Endothelial cell of umbilical vein (primary cell): Measurements from ENCODE around the gene SIRT2. TPM values are rescaled to one million over a fixed set of nuclear protein-coding genes. Genes with fewer than 3 reads are reported as not detected.
A peak's percentile ranks its signal among the peaks of the same experiment; 100 is the strongest.

Experiments
- BruUV-seq: library from RNA; stranded (reverse); fragments of 400-500 nt; replicated peaks from 2 replicates; lab custom pipeline; 2021; lab: Mats Ljungman, UMichigan
- CTCF ChIA-PET: fragments of 300-600, 350-600 bp; sonication (Branson Sonifier 250); formaldehyde crosslinking; loops from one replicate; lab custom pipeline; 2021; ENCODE audit warnings: antibody characterized with exemption, inconsistent platforms; lab: Charles Lee
- POLR2A ChIA-PET: fragments of 300-600, 350-600 bp; sonication (Branson Sonifier 250); formaldehyde crosslinking; loops from one replicate; lab custom pipeline; 2021; ENCODE audit warnings: antibody characterized with exemption, inconsistent platforms; lab: Charles Lee
- DNase-seq: peaks from one replicate; pipeline ENCODE4 v3.0.0-alpha.2; 2011; ENCODE audit warnings: low read depth, low spot score
- FAIRE-seq: peaks from 2 replicates; lab custom pipeline; 2011; peaks lifted over from hg19 to GRCh38; lab: Jason Lieb, UNC
- H2AFZ ChIP-seq: 2 replicates; pipeline ENCODE4 v1.6.0; 2012; ENCODE audit warnings: low read depth, low read length, control low read depth, inconsistent platforms
- H3K27ac ChIP-seq: 2 replicates; pipeline ENCODE4 v1.5.1; 2011; ENCODE audit warnings: low read depth, mild to moderate bottlenecking, control low read depth, low read length, moderate library complexity; ENCODE audit not compliant: insufficient read depth
- H3K27me3 ChIP-seq, 2 experiments: 2 replicates each; pipeline versions ENCODE4 v1.6.0 to v1.6.1; 2011; ENCODE audit warnings: low read length in 2 of 2, mixed read lengths in 1 of 2; ENCODE audit not compliant: control insufficient read depth in 2 of 2, insufficient read depth in 2 of 2
- H3K36me3 ChIP-seq, 2 experiments: 2 replicates in 1 of 2; 3 replicates in 1 of 2; pipeline ENCODE4 v1.5.1; 2011; ENCODE audit warnings: low read length in 2 of 2, mild to moderate bottlenecking in 1 of 2, moderate library complexity in 1 of 2; ENCODE audit not compliant: control insufficient read depth in 2 of 2, insufficient read depth in 2 of 2; ENCODE audit errors: extremely low read depth in 1 of 2
- H3K4me1 ChIP-seq: 3 replicates; pipeline ENCODE4 v1.5.1; 2011; ENCODE audit warnings: mild to moderate bottlenecking, low read length; ENCODE audit not compliant: control insufficient read depth, insufficient read depth; ENCODE audit errors: extremely low read depth
- H3K4me2 ChIP-seq: 2 replicates; pipeline ENCODE4 v1.6.1; 2011; ENCODE audit warnings: low read length, control low read depth, mixed read lengths; ENCODE audit not compliant: insufficient read depth
- H3K4me3 ChIP-seq, 3 experiments: fragments of 200-600 bp in 1 of 3; sonication (generic), shearing (Covaris generic) in 1 of 3; replicated peaks in 1 of 3; 2 replicates each; pipeline ENCODE4 v1.5.1; 2011 to 2016; ENCODE audit warnings: control low read depth in 3 of 3, low read length in 3 of 3, mild to moderate bottlenecking in 2 of 3, inconsistent platforms in 1 of 3, low read depth in 1 of 3, moderate library complexity in 1 of 3; ENCODE audit not compliant: insufficient read depth in 1 of 3
- H3K79me2 ChIP-seq: 2 replicates; pipeline ENCODE4 v1.6.0; 2012; ENCODE audit warnings: low read length, inconsistent platforms; ENCODE audit not compliant: control insufficient read depth, insufficient read depth
- H3K9ac ChIP-seq: replicated peaks from 2 replicates; pipeline ENCODE3; 2011; ENCODE audit warnings: low read length, control low read depth; ENCODE audit not compliant: insufficient read depth; ENCODE audit errors: extremely low read depth
- H3K9me1 ChIP-seq: replicated peaks from 3 replicates; pipeline ENCODE4 v1.6.0; 2011; ENCODE audit warnings: mild to moderate bottlenecking, low read length; ENCODE audit not compliant: control insufficient read depth, insufficient read depth; ENCODE audit errors: extremely low read depth
- H3K9me3 ChIP-seq: replicated peaks from 2 replicates; pipeline ENCODE4 v1.5.1; 2012; ENCODE audit warnings: low read length, inconsistent platforms; ENCODE audit not compliant: control insufficient read depth, insufficient read depth
- H4K20me1 ChIP-seq: replicated peaks from 2 replicates; pipeline ENCODE3; 2011; ENCODE audit warnings: mild to moderate bottlenecking, low read length; ENCODE audit not compliant: control insufficient read depth, insufficient read depth; ENCODE audit errors: extremely low read depth
- EZH2 ChIP-seq: IDR thresholded peaks from 2 replicates; pipeline ENCODE4 v1.6.1; 2012; ENCODE audit warnings: borderline replicate concordance, low read depth, mild to moderate bottlenecking, moderate library complexity, low read length, inconsistent platforms; ENCODE audit not compliant: severe bottlenecking
- FOS ChIP-seq: IDR thresholded peaks from 2 replicates; pipeline ENCODE4 v1.6.1; 2011; ENCODE audit warnings: mild to moderate bottlenecking, low read length, moderate library complexity, borderline replicate concordance; ENCODE audit not compliant: insufficient read depth
- GATA2 ChIP-seq: IDR thresholded peaks from 2 replicates; pipeline ENCODE4 v1.7.0; 2011; ENCODE audit warnings: low read depth, mild to moderate bottlenecking, moderate library complexity, mixed read lengths, low read length; ENCODE audit not compliant: insufficient read length, insufficient read depth
- JUN ChIP-seq: IDR thresholded peaks from 2 replicates; pipeline ENCODE4 v1.6.1; 2011; ENCODE audit warnings: borderline replicate concordance, low read depth; ENCODE audit not compliant: insufficient read length, insufficient read depth
- MYC ChIP-seq: IDR thresholded peaks from one replicate; pipeline ENCODE4 v1.6.1; 2011; ENCODE audit warnings: mild to moderate bottlenecking, low read depth, low read length
- POLR2A ChIP-seq: IDR thresholded peaks from 2 replicates; pipeline ENCODE4 v1.6.1; 2012; ENCODE audit warnings: low read depth, mild to moderate bottlenecking, control low read depth, low read length
- POLR2AphosphoS5 ChIP-seq: IDR thresholded peaks from 2 replicates; pipeline ENCODE4 v1.6.1; 2012; ENCODE audit warnings: low read depth, mild to moderate bottlenecking, control low read depth, low read length, moderate library complexity; ENCODE audit not compliant: insufficient read depth
- dilution Hi-C: fragments of 300-500 bp; cut with MboI; formaldehyde crosslinking; loops from one replicate; pipeline ENCODE4 v1.15.0; 2019; ENCODE audit warnings: low sequenced_read_pairs; ENCODE audit not compliant: extremely low pct_ligation_motif_present
- intact Hi-C: fragments of 100-400 bp; cut with micrococcal nuclease; formaldehyde crosslinking; loops from one replicate; pipeline ENCODE4 v1.10.0; 2022
- polyA plus RNA-seq, 4 experiments: library from polyadenylated mRNA; depleted of rRNA in 3 of 4; stranded (reverse) in 3 of 4; unstranded in 1 of 4; fragments of >200 nt; gene quantifications; 2 replicates each; pipeline versions ENCODE4 v1.2.1 to v1.2.3, GENCODE V29; 2011 to 2012; ENCODE audit warnings: missing spikeins in 1 of 4
- total RNA-seq: library from RNA; stranded (reverse); gene quantifications from 2 replicates; pipeline ENCODE4 v1.2.3, GENCODE V29; 2021
- TF ChIP-seq, protein P1 (sequence below), 2 donors: IDR thresholded peaks; 1 replicate in 1 of 2; 2 replicates in 1 of 2; pipeline ENCODE4 v1.5.1; 2011; ENCODE audit warnings: low read length in 2 of 2, mild to moderate bottlenecking in 2 of 2, moderate library complexity in 2 of 2, control low read depth in 1 of 2, inconsistent platforms in 1 of 2, low read depth in 1 of 2; ENCODE audit not compliant: insufficient read depth in 1 of 2; ENCODE audit errors: extremely low read depth in 1 of 2
- TF ChIP-seq, protein P2 (sequence below): IDR thresholded peaks from 2 replicates; pipeline ENCODE4 v1.6.1; 2011; ENCODE audit not compliant: insufficient read depth, insufficient read length

Gene SIRT2
- total and polyA plus RNA-seq, 2 donors (not counting 3 experiments of a cell fraction or from before 2014, with no cell fraction given), result 47.6 to 72.5 TPM

DNA sequence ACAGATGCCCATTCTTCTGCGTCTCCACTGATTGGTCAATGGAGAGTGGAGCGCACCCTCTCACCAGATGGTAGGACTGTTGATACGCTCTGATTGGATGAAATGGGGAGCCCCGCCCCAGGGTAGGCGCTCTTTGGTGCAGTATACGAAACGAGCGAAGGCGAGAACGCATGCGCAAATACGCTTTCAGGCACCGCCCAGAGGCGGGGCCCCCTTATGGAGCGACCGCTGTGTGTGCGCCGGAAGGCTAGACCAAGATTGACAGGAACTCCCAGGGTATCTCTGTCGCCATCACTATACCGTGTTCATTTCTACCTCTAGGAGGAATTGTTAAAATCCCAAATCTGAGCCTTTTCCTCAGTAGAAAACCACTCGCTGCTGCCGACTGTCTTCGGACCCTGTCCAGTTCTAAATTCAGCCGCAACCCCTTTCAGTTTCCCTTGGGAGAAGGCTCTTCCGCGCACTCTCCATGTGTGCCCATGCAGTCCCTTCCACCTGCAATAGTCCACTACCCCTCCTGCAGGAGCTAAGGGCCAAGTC is 48.9 kb downstream of the SIRT2 start:
- Histone ChIP-seq H3K4me1 (peaks cover 34% of the 10 kb centered on the region), H3K9me3 (no peaks in the 10 kb centered on the region), H2AFZ (peak overlapping the region; percentile 23), H3K9me1 (no peaks in the 10 kb centered on the region), H3K9ac (peak overlapping the region; percentile 26), H3K36me3 (peaks cover 9 to 17% of the 10 kb centered on the region in 2 experiments), H3K4me3 (peak overlapping the region; percentile 3 to 78 (median 54)), H3K79me2 (peaks cover 35% of the 10 kb centered on the region), H3K27me3 (no peaks in the 10 kb centered on the region), H3K4me2 (peak overlapping the region; percentile 72), H4K20me1 (no peaks in the 10 kb centered on the region), H3K27ac (peak overlapping the region; percentile 29)
- TSS peak; percentile 81 for BruUV-seq
- intact Hi-C loops (loop anchor here (1.0 to 10.0 kb wide), 6 partner anchors 19 to 206 kb away; partner anchors contain the start of genes ACTN4, ECH1, MRPS12 and NFKBIB), dilution Hi-C loops (no loop called here)
- CTCF ChIA-PET, result interaction anchor here (1.5 to 2.8 kb wide), 3 partner anchors 19 to 81 kb away, joined by 5 to 13 read pairs (median 5); no protein-coding TSS in a partner anchor
- peak; percentile 53 for TF ChIP-seq POLR2AphosphoS5
- TF ChIP-seq MYC, result no peak
- peak; percentile 79 for TF ChIP-seq POLR2A
- peak; percentile 59 for TF ChIP-seq GATA2
- DNase-seq, result peak; percentile 100
- POLR2A ChIA-PET, result no interaction called here
- no peak for FAIRE-seq

DNA sequence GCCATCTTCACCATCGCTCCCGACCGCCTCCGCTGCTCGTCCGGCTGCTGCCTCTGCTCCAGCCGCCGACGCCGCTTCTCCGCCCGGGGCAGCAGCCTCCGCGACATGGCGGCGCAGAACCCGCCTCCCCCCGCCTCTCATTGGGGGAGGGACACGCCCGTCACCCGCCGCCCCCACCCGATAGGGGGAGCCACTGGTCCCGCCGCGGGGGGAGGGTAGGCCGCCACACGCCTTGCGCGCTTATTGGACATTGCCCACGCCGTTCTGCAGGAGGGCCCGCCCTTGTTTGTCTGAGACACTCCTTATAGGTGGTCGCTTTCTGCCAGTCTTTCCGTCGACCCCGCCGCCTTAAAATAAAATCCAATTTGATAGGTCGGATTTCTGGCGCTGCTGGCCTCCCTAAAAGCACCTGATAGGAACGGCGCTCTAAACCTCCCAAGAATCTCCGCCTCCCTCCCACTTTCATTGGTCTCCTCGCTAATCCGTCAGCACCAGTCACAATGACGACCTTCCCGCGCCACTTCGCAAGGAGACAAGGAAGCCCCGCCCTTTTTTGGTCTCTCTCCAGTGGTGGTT is 49.5 kb downstream of the SIRT2 start, which contains the start of gene HNRNPL:
TSS of gene HNRNPL (minus strand) at position 127 of the 576 bp plus-strand sequence. CDS start at position 107, 20 bp downstream.
- ChIA-PET CTCF (interaction anchor here (1.0 to 1.4 kb wide), 9 partner anchors 14 to 215 kb away, joined by 3 to 9 read pairs (median 3); partner anchors contain the start of gene ECH1), POLR2A (interaction anchor here (1.0 to 1.2 kb wide), 4 partner anchors 9 to 81 kb away, joined by 3 to 6 read pairs (median 4); partner anchors contain the start of genes MRPS12 and SARS2)
- Histone ChIP-seq H2AFZ (peak within 1 kb of the TSS; percentile 23), H3K4me2 (peak within 1 kb of the TSS; percentile 80), H3K9me3 (no peaks in the 10 kb centered on the region), H4K20me1 (no peaks in the 10 kb centered on the region), H3K9ac (peak within 1 kb of the TSS; percentile 94), H3K27ac (peak within 1 kb of the TSS; percentile 86), H3K4me1 (peaks cover 34% of the 10 kb centered on the region), H3K4me3 (peak within 1 kb of the TSS; percentile 58 to 84 (median 78)), H3K9me1 (no peaks in the 10 kb centered on the region), H3K79me2 (peaks cover 40% of the 10 kb centered on the region), H3K36me3 (peaks cover 13 to 20% of the 10 kb centered on the region in 2 experiments), H3K27me3 (no peaks in the 10 kb centered on the region)
- intact Hi-C loops (loop anchor here (1.0 to 10.0 kb wide), 7 partner anchors 19 to 205 kb away; partner anchors contain the start of genes ACTN4, ECH1, MRPS12 and NFKBIB), dilution Hi-C loops (no loop called here)
- no TSS peak for BruUV-seq
- FAIRE-seq (peak; percentile 100), DNase-seq (no peak)
- TF ChIP-seq, protein P1, sequence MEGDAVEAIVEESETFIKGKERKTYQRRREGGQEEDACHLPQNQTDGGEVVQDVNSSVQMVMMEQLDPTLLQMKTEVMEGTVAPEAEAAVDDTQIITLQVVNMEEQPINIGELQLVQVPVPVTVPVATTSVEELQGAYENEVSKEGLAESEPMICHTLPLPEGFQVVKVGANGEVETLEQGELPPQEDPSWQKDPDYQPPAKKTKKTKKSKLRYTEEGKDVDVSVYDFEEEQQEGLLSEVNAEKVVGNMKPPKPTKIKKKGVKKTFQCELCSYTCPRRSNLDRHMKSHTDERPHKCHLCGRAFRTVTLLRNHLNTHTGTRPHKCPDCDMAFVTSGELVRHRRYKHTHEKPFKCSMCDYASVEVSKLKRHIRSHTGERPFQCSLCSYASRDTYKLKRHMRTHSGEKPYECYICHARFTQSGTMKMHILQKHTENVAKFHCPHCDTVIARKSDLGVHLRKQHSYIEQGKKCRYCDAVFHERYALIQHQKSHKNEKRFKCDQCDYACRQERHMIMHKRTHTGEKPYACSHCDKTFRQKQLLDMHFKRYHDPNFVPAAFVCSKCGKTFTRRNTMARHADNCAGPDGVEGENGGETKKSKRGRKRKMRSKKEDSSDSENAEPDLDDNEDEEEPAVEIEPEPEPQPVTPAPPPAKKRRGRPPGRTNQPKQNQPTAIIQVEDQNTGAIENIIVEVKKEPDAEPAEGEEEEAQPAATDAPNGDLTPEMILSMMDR (IDR thresholded peaks at IDR 0.05; ENCODE audit: extremely low read depth in 1 of 2, insufficient read depth in 1 of 2, low read depth in 1 of 2, low read length in 2 of 2), result peak; percentile 28 to 70
- TF ChIP-seq POLR2A (peak; percentile 78), JUN (no peak), EZH2 (no peak), GATA2 (no peak), MYC (no peak), POLR2AphosphoS5 (peak; percentile 88), FOS (no peak)
- TF ChIP-seq, protein P2, sequence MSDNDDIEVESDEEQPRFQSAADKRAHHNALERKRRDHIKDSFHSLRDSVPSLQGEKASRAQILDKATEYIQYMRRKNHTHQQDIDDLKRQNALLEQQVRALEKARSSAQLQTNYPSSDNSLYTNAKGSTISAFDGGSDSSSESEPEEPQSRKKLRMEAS, result no peak
